Measurements from ENCODE around the gene SULT2B1. TPM values are rescaled to one million over a fixed set of nuclear protein-coding genes. Genes with fewer than 3 reads are reported as not detected.

The SULT2B1 gene
- total RNA-seq, 1 donor from 2014 or later, result not detected

- Mint-ChIP-seq H3K4me1 (peaks cover 4% of the 10 kb centered on the region), H3K27ac (ENCODE audit: unreplicated experiment) (no peak overlapping the region), H3K36me3 (ENCODE audit: low read depth) (no peaks in the 10 kb centered on the region), H3K27me3 (ENCODE audit: low read depth) (peaks cover 4% of the 10 kb centered on the region), H3K9me3 (no peaks in the 10 kb centered on the region), H3K4me3 (no peak overlapping the region)
- DNase-seq (ENCODE audit: low read depth, low spot score), result no peak
- no peak for TF ChIP-seq CTCF (conservative IDR thresholded peaks at IDR 0.05)
These were observed 55.4 kb downstream of the SULT2B1 start for GRCh38 chr19:48607359-48607755.

GRCh38 chr19:48608798-48609263, 56.9 kb downstream of the SULT2B1 start:
- TF ChIP-seq CTCF (conservative IDR thresholded peaks at IDR 0.05), result peak; percentile 50
- Mint-ChIP-seq H3K36me3 (ENCODE audit: low read depth) (peaks cover 3% of the 10 kb centered on the region), H3K27me3 (ENCODE audit: low read depth) (peaks cover 7% of the 10 kb centered on the region), H3K27ac (ENCODE audit: unreplicated experiment) (peak overlapping the region; percentile 75), H3K4me3 (peak overlapping the region; percentile 75), H3K4me1 (peaks cover 7% of the 10 kb centered on the region), H3K9me3 (no peaks in the 10 kb centered on the region)
- no peak for DNase-seq (ENCODE audit: low read depth, low spot score)

- no peak for TF ChIP-seq CTCF (conservative IDR thresholded peaks at IDR 0.05)
- H3K4me1 Mint-ChIP-seq, result peaks cover 14% of the 10 kb centered on the region
- H3K9me3 Mint-ChIP-seq, result no peaks in the 10 kb centered on the region
- H3K27me3 Mint-ChIP-seq (ENCODE audit: low read depth), result peaks cover 9% of the 10 kb centered on the region
- H3K36me3 Mint-ChIP-seq (ENCODE audit: low read depth), result peaks cover 5% of the 10 kb centered on the region
- H3K4me3 Mint-ChIP-seq, result peak overlapping the region; percentile 15
- DNase-seq (ENCODE audit: low read depth, low spot score), result no peak
- H3K27ac Mint-ChIP-seq (ENCODE audit: unreplicated experiment), result no peak overlapping the region
These were observed 57.7 kb downstream of the SULT2B1 start for GRCh38 chr19:48609571-48610108.

- H3K9me3 Mint-ChIP-seq, result no peaks in the 10 kb centered on the region
- DNase-seq (ENCODE audit: low read depth, low spot score), result no peak
- TF ChIP-seq CTCF (conservative IDR thresholded peaks at IDR 0.05), result no peak
- peaks cover 12% of the 10 kb centered on the region for H3K27me3 Mint-ChIP-seq (ENCODE audit: low read depth)
- H3K36me3 Mint-ChIP-seq (ENCODE audit: low read depth), result peaks cover 12% of the 10 kb centered on the region
- H3K4me3 Mint-ChIP-seq, result peak overlapping the region; percentile 74
- H3K4me1 Mint-ChIP-seq, result peaks cover 27% of the 10 kb centered on the region
- H3K27ac Mint-ChIP-seq (ENCODE audit: unreplicated experiment), result no peak overlapping the region
These were observed 59.9 kb downstream of the SULT2B1 start for GRCh38 chr19:48611872-48612271.

GRCh38 chr19:48613024-48613851, 61.3 kb downstream of the SULT2B1 start:
- Mint-ChIP-seq H3K36me3 (ENCODE audit: low read depth) (peaks cover 14% of the 10 kb centered on the region), H3K4me3 (peak overlapping the region; percentile 76)

More at GRCh38 chr19:48613024-48613851, 61.3 kb downstream of the SULT2B1 start:
- no peak for TF ChIP-seq CTCF (conservative IDR thresholded peaks at IDR 0.05)
- peaks cover 37% of the 10 kb centered on the region for H3K4me1 Mint-ChIP-seq
- no peaks in the 10 kb centered on the region for H3K9me3 Mint-ChIP-seq
- peaks cover 12% of the 10 kb centered on the region for H3K27me3 Mint-ChIP-seq (ENCODE audit: low read depth)
- no peak for DNase-seq (ENCODE audit: low read depth, low spot score)
- H3K27ac Mint-ChIP-seq (ENCODE audit: unreplicated experiment), result no peak overlapping the region

All from neural crest cell (in vitro differentiated cells).